Measurements from ENCODE around the gene SGMS1.
"Not testable (repeated sequence)": the region's sequence is repeated elsewhere in the genome, so short reads cannot be mapped to it uniquely, and the experiment has no call there.

The SGMS1 gene

DNA sequence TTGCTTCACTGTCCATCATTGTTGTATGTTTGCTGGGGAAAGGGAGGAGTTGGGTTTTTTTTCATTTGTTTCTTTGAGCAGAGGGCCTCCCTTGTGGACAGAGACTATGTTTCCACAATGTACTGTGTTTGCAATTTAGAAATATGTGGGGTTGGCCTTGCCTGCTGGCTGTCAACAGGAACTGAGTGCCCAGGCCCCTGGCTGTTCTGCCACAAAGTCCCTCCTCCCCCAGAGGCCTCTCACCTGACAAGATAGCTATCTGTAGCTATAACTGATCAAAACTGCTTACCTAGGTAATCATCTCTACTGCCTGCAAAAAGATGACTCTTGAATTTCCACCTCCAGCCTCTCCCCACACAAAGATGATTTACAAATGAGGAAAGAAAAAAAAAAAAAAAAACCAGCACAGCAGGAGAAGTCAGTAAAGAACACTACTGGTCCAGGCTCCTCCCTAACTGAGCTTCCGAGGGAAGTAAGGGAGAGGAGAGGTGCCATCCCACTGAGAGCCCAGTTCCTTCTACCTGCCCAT is 121.8 kb downstream of the SGMS1 start:
- DNase-seq (ENCODE audit: extremely low read depth, low read depth) = no peak
- TF ChIP-seq, protein P1, sequence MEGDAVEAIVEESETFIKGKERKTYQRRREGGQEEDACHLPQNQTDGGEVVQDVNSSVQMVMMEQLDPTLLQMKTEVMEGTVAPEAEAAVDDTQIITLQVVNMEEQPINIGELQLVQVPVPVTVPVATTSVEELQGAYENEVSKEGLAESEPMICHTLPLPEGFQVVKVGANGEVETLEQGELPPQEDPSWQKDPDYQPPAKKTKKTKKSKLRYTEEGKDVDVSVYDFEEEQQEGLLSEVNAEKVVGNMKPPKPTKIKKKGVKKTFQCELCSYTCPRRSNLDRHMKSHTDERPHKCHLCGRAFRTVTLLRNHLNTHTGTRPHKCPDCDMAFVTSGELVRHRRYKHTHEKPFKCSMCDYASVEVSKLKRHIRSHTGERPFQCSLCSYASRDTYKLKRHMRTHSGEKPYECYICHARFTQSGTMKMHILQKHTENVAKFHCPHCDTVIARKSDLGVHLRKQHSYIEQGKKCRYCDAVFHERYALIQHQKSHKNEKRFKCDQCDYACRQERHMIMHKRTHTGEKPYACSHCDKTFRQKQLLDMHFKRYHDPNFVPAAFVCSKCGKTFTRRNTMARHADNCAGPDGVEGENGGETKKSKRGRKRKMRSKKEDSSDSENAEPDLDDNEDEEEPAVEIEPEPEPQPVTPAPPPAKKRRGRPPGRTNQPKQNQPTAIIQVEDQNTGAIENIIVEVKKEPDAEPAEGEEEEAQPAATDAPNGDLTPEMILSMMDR (IDR thresholded peaks at IDR 0.05; ENCODE audit: low read depth, low read length, missing control alignments) = no peak
- no peak overlapping the region for H3K4me3 ChIP-seq (replicated peaks; ENCODE audit: low read depth, low read length)

DNA sequence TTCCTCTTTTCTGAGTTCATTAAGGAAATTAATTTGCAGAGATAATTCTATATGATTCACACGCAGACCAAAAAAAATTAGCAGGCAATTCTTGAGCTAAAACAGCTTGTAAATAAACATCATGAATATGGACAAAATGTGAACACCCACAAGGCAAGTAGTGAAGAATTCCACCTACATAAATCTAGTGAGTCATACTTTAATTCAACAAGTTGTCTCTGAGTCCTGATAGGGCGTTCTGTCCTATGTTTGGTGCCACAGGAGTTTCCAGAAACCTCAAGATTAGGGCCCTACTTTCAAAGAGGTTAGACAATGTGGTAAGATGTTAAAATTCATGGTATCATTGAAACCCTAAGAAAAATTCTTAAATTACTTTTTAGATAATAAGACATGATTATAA is 122.3 kb downstream of the SGMS1 start:
- TF ChIP-seq, protein P1 (IDR thresholded peaks at IDR 0.05; ENCODE audit: low read depth, low read length, missing control alignments) = no peak
- H3K4me3 ChIP-seq (replicated peaks; ENCODE audit: low read depth, low read length) = no peak overlapping the region
- no peak for DNase-seq (ENCODE audit: extremely low read depth, low read depth)

DNA sequence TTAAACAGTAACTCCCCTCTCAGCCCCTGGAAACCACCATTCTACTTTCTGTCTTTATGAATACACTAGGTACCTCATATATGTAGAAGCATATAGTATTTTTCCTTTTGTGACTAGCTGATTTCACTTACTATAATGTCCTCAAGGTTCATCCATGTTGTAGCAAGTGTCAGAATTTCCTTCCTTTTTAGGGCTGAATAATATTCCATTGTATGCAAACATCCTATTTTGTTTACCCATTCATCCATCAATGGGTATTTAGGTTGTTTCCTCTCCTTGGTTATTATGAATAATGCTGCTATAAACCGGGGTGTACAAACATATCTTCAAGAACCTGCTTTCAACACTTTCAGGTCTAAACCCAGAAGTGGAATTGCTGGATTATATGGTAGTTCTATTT is 125.3 kb downstream of the SGMS1 start:
- DNase-seq (ENCODE audit: extremely low read depth, low read depth) = no peak
- TF ChIP-seq, protein P1 (IDR thresholded peaks at IDR 0.05; ENCODE audit: low read depth, low read length, missing control alignments) = no peak
- no peak overlapping the region for H3K4me3 ChIP-seq (replicated peaks; ENCODE audit: low read depth, low read length)

DNA sequence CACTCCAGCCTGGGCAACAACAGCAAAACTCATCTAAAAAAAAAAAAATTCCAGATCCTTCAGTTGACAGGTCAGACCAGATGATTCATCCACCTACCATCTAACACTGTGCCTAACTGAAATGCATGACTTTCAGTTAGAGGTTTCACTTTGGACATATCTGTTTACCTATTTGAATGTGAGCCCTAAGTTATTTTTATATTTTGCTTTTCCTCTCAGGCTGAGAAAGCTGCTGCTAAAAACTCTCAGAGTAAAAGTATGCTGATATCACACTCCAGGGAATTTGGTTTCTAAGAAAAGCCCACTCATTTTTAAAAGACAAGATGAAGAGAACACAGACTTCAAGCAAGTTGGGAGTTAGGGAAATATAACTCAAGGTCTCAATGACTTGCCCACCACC is 126.0 kb downstream of the SGMS1 start:
- no peak for DNase-seq (ENCODE audit: extremely low read depth, low read depth)
- H3K4me3 ChIP-seq (replicated peaks; ENCODE audit: low read depth, low read length) = no peak overlapping the region
- TF ChIP-seq, protein P1 (IDR thresholded peaks at IDR 0.05; ENCODE audit: low read depth, low read length, missing control alignments) = no peak

DNA sequence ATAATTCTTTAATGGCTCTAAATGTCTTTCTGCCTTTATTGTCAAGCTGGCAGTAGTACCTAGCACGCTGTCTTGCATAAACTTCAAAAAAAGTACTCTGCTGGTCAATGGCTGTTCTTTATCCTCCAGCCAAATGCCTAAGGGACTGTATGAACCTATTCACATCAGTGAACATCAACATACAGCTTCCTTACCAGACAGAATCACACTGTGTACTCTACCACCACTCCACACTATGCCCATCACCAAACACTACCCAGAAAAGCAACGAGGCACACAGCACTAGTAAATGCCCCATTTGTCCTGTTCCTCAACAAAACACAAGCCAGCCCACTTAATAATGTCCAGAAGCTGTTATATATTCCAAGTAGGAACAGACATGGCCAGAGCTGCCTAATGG is 127.5 kb downstream of the SGMS1 start:
- TF ChIP-seq, protein P1 (IDR thresholded peaks at IDR 0.05; ENCODE audit: low read depth, low read length, missing control alignments) = no peak
- no peak overlapping the region for H3K4me3 ChIP-seq (replicated peaks; ENCODE audit: low read depth, low read length)
- DNase-seq (ENCODE audit: extremely low read depth, low read depth) = no peak

DNA sequence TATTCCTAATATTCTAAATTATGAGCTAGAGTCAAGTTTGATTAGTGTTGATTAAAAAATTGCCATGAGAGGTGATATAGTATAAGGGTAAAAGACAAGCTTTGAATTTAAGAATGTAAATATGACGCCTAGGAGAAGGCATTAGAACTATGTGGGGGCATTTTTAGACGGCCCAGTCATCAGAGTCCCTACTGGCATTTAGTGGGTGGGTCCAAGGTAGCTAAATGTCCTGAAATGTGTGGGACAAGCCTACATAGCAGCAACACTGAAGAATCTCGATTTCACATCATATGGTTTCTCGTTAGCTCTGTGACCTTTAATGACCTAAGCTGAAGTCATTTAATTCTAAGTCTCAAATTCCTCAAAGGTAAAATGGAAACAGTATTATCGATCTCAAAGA is 133.5 kb downstream of the SGMS1 start:
- TF ChIP-seq, protein P1 (IDR thresholded peaks at IDR 0.05; ENCODE audit: low read depth, low read length, missing control alignments) = no peak
- DNase-seq (ENCODE audit: extremely low read depth, low read depth) = no peak
- no peak overlapping the region for H3K4me3 ChIP-seq (replicated peaks; ENCODE audit: low read depth, low read length)

DNA sequence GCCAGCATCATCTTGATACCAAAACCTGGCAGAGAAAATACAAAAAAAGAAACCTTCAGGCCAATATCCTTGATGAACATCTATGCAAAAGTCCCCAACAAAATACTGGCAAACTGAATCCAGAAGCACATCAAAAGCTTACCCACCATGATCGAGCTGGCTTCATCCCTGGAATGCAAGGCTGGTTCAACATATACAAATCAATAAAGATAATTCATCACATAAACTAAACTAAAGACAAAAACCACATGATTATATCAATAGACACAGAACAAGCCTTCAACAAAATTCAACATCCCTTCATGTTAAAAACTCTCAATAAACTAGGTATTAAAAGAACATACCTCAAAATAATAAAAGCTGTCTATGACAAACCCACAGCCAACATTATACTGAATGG is 139.2 kb downstream of the SGMS1 start:
- DNase-seq (ENCODE audit: extremely low read depth, low read depth); H3K4me3 ChIP-seq (replicated peaks; ENCODE audit: low read depth, low read length): not testable (repeated sequence)

Measured in HFF-Myc (cell line).